Measurements from ENCODE around the gene IL17C. TPM values are rescaled to one million over a fixed set of nuclear protein-coding genes. Genes with fewer than 3 reads are reported as not detected.

IL17C gene
- total and polyA plus RNA-seq, 7 experiments from 2014 or later = 0.37 TPM; not detected in 6

- H3K27ac Mint-ChIP-seq = peak overlapping the region in 1 of 9 donors; percentile 70
- no peaks in the 10 kb centered on the region for H3K9me3 Mint-ChIP-seq
- POLR2A ChIA-PET = interaction anchor here (0.7 to 3.1 kb wide), 6 partner anchors 8 to 64 kb away, joined by 3 to 11 read pairs (median 4); partner anchors contain the start of gene MVD
- CTCF ChIA-PET = no interaction called here
- Histone ChIP-seq H3K27me3 (ENCODE audit: control insufficient read depth in 2 of 2, insufficient read depth in 2 of 2, low read length in 2 of 2) (peaks cover 0 to 6% of the 10 kb centered on the region in 2 donors), H3K27ac (ENCODE audit: low read depth, low read length) (no peak overlapping the region), H3K9me3 (ENCODE audit: control insufficient read depth in 2 of 3, low read length in 3 of 3) (no peaks in the 10 kb centered on the region), H3K36me3 (ENCODE audit: control insufficient read depth in 2 of 3, insufficient read depth in 3 of 3, low read length in 3 of 3) (peaks cover 0 to 26% (median 0%) of the 10 kb centered on the region in 3 experiments), H3K4me3 (ENCODE audit: low read length) (no peak overlapping the region), H3K4me1 (ENCODE audit: control insufficient read depth in 2 of 2, insufficient read depth in 2 of 2, low read length in 2 of 2) (peaks cover 21% of the 10 kb centered on the region in 2 donors)
- intact Hi-C loops (cut with micrococcal nuclease) = no loop called here
- H3K4me3 Mint-ChIP-seq = peak overlapping the region in 5 of 10 donors; percentile 25 to 63 (median 56)
- peaks cover 25 to 49% (median 34%) of the 10 kb centered on the region in 7 donors for H3K4me1 Mint-ChIP-seq
- ATAC-seq = no peak
- H3K27me3 Mint-ChIP-seq = peaks cover 0 to 42% (median 13%) of the 10 kb centered on the region in 5 donors
- H3K36me3 Mint-ChIP-seq = peaks cover 0 to 8% (median 0%) of the 10 kb centered on the region in 5 donors
- DNase-seq = no peak
Measured at GRCh38 chr16:88640498-88641247, 2.3 kb downstream of the IL17C start.

DNA sequence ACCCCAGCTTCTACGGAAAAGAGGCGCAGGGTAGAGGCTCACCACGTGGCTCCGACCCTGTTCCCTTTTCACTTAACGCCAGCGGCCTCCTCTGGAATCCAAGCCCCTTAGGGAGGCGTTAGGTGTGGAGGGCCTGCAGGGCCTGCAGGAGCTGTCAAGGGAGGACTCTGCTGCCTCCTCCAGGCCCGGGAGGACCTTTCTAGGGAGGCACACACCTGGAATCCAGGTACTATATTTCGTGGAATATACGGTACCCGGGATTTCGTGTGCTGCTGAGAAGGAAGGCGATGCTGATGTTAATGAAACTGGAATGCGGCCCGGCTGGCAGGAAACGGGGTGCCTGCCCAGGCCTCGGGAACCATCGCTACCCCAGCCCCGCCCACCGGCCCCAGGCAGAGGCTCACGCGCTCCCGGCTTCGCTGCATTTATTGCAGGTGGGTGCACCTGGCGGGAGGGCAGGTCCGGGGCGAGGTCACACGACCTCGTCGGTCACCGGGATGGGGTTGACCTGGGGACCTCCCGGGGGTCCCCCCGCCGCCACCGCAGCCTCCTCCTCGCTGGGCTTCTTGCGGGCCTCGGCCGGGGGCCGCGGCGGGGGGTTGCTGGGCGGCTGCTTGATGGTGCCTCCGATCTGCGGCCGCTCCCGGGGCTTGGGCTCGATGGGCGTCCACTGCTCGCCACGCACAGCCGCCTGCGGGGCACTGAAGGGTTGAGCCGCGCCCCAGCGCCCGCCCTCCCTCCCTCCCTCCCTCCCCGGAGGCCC is 4.7 kb downstream of the IL17C start:
- H3K4me1 ChIP-seq (ENCODE audit: control insufficient read depth in 2 of 2, insufficient read depth in 2 of 2, low read length in 2 of 2) = peaks cover 17 to 21% of the 10 kb centered on the region in 2 donors
- no peaks in the 10 kb centered on the region for H3K9me3 Mint-ChIP-seq
- H3K4me3 ChIP-seq (ENCODE audit: low read length) = no peak overlapping the region
- no peak overlapping the region for H3K27ac ChIP-seq (ENCODE audit: low read depth, low read length)
- peaks cover 0 to 6% of the 10 kb centered on the region in 2 donors for H3K27me3 ChIP-seq (ENCODE audit: control insufficient read depth in 2 of 2, insufficient read depth in 2 of 2, low read length in 2 of 2)
- H3K4me1 Mint-ChIP-seq = peaks cover 7 to 31% (median 20%) of the 10 kb centered on the region in 7 donors
- no peak overlapping the region for H3K4me3 Mint-ChIP-seq
- no peak for DNase-seq
- POLR2A ChIA-PET = interaction anchor here (1.2 to 2.5 kb wide), 3 partner anchors 9 to 61 kb away, joined by 3 to 8 read pairs (median 4); partner anchors contain the start of gene MVD
- no peaks in the 10 kb centered on the region for H3K9me3 ChIP-seq (ENCODE audit: control insufficient read depth in 2 of 3, low read length in 3 of 3)
- no peak overlapping the region for H3K27ac Mint-ChIP-seq
- peaks cover 0 to 43% (median 0%) of the 10 kb centered on the region in 3 experiments for H3K36me3 ChIP-seq (ENCODE audit: control insufficient read depth in 2 of 3, insufficient read depth in 3 of 3, low read length in 3 of 3)
- CTCF ChIA-PET = no interaction called here
- intact Hi-C loops (cut with micrococcal nuclease) = no loop called here
- H3K27me3 Mint-ChIP-seq = peaks cover 0 to 25% (median 5%) of the 10 kb centered on the region in 5 donors
- ATAC-seq = no peak
- H3K36me3 Mint-ChIP-seq = peaks cover 0 to 8% (median 0%) of the 10 kb centered on the region in 5 donors

DNA sequence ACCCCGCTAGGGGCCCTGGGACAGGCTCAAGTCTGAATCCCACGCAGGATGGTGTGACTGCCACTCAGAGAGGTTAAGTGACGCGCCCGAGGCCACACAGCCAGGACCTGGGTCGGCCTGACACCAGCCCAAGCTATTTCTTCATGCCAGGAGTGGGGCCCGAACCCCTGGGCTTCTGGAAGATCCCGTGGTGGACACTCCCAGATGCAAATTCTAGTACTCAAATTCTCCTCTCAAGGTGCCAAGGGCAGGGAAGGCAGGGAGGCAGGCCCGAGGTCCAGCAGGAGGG is 5.2 kb downstream of the IL17C start:
- ChIA-PET POLR2A (no interaction called here), CTCF (no interaction called here)
- intact Hi-C loops (cut with micrococcal nuclease) = no loop called here
- peaks cover 15 to 16% of the 10 kb centered on the region in 2 donors for H3K4me1 ChIP-seq (ENCODE audit: control insufficient read depth in 2 of 2, insufficient read depth in 2 of 2, low read length in 2 of 2)
- Mint-ChIP-seq H3K9me3 (no peaks in the 10 kb centered on the region), H3K4me1 (peaks cover 6 to 26% (median 14%) of the 10 kb centered on the region in 7 donors), H3K36me3 (peaks cover 0 to 8% (median 0%) of the 10 kb centered on the region in 5 donors), H3K4me3 (no peak overlapping the region), H3K27me3 (peaks cover 0 to 19% (median 5%) of the 10 kb centered on the region in 5 donors), H3K27ac (no peak overlapping the region)
- peaks cover 0 to 46% (median 0%) of the 10 kb centered on the region in 3 experiments for H3K36me3 ChIP-seq (ENCODE audit: control insufficient read depth in 2 of 3, insufficient read depth in 3 of 3, low read length in 3 of 3)
- no peaks in the 10 kb centered on the region for H3K9me3 ChIP-seq (ENCODE audit: control insufficient read depth in 2 of 3, low read length in 3 of 3)
- DNase-seq (no peak), ATAC-seq (no peak)
- no peak overlapping the region for H3K4me3 ChIP-seq (ENCODE audit: low read length)
- no peak overlapping the region for H3K27ac ChIP-seq (ENCODE audit: low read depth, low read length)
- peaks cover 0 to 6% of the 10 kb centered on the region in 2 donors for H3K27me3 ChIP-seq (ENCODE audit: control insufficient read depth in 2 of 2, insufficient read depth in 2 of 2, low read length in 2 of 2)

GRCh38 chr16:88645455-88645854 is 7.1 kb downstream of the IL17C start:
- POLR2A ChIA-PET = no interaction called here
- Mint-ChIP-seq H3K27me3 (peaks cover 0 to 6% (median 0%) of the 10 kb centered on the region in 5 donors), H3K9me3 (no peaks in the 10 kb centered on the region), H3K4me1 (peaks cover 10 to 25% (median 15%) of the 10 kb centered on the region in 7 donors), H3K27ac (peak overlapping the region in 3 of 9 donors; percentile 17 to 31 (median 18)), H3K36me3 (peaks cover 0 to 11% (median 0%) of the 10 kb centered on the region in 5 donors), H3K4me3 (no peak overlapping the region)
- Histone ChIP-seq H3K27me3 (ENCODE audit: control insufficient read depth in 2 of 2, insufficient read depth in 2 of 2, low read length in 2 of 2) (no peaks in the 10 kb centered on the region), H3K36me3 (ENCODE audit: control insufficient read depth in 2 of 3, insufficient read depth in 3 of 3, low read length in 3 of 3) (peaks cover 0 to 53% (median 0%) of the 10 kb centered on the region in 3 experiments), H3K4me3 (ENCODE audit: low read length) (no peak overlapping the region), H3K9me3 (ENCODE audit: control insufficient read depth in 2 of 3, low read length in 3 of 3) (no peaks in the 10 kb centered on the region), H3K27ac (ENCODE audit: low read depth, low read length) (no peak overlapping the region), H3K4me1 (ENCODE audit: control insufficient read depth in 2 of 2, insufficient read depth in 2 of 2, low read length in 2 of 2) (peaks cover 9 to 17% of the 10 kb centered on the region in 2 donors)
- intact Hi-C loops (cut with micrococcal nuclease) = no loop called here
- DNase-seq (no peak), ATAC-seq (no peak)
- CTCF ChIA-PET = no interaction called here

DNA sequence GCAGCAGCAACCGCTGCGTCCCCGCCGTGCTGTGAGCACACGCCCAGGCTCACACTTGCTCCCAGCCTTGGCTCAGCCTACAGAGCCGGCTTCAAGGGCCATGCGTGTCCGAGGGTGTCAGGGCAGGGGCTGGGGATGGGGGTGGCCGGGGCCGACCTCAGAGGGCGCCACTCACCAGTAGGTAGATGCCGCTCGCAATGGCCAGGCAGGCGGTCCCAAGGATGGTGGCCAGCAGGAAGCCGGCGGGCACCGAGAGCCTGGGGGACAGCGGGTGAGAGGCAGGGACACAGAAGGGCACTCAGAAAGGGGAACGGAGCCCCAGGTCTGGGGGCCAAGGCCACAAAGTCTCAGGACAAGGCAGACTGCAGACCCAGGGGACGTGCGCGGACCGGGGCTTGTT is 7.6 kb downstream of the IL17C start:
- Mint-ChIP-seq H3K9me3 (no peaks in the 10 kb centered on the region), H3K4me3 (no peak overlapping the region), H3K36me3 (peaks cover 0 to 11% (median 0%) of the 10 kb centered on the region in 5 donors), H3K27ac (no peak overlapping the region), H3K4me1 (peaks cover 10 to 25% (median 15%) of the 10 kb centered on the region in 7 donors), H3K27me3 (peaks cover 0 to 4% (median 0%) of the 10 kb centered on the region in 5 donors)
- intact Hi-C loops (cut with micrococcal nuclease) = no loop called here
- Histone ChIP-seq H3K9me3 (ENCODE audit: control insufficient read depth in 2 of 3, low read length in 3 of 3) (no peaks in the 10 kb centered on the region), H3K27ac (ENCODE audit: low read depth, low read length) (no peak overlapping the region), H3K4me1 (ENCODE audit: control insufficient read depth in 2 of 2, insufficient read depth in 2 of 2, low read length in 2 of 2) (peaks cover 9 to 17% of the 10 kb centered on the region in 2 donors), H3K4me3 (ENCODE audit: low read length) (no peak overlapping the region), H3K36me3 (ENCODE audit: control insufficient read depth in 2 of 3, insufficient read depth in 3 of 3, low read length in 3 of 3) (peaks cover 0 to 57% (median 0%) of the 10 kb centered on the region in 3 experiments), H3K27me3 (ENCODE audit: control insufficient read depth in 2 of 2, insufficient read depth in 2 of 2, low read length in 2 of 2) (no peaks in the 10 kb centered on the region)
- CTCF ChIA-PET = no interaction called here
- POLR2A ChIA-PET = no interaction called here
- ATAC-seq (no peak), DNase-seq (no peak)

- no peak overlapping the region for H3K27ac Mint-ChIP-seq
- CTCF ChIA-PET = interaction anchor here (0.6 kb wide), 1 partner anchor 1226 kb away, joined by 3 read pairs; no protein-coding TSS in a partner anchor
Measured at GRCh38 chr16:88646345-88647034, 8.1 kb downstream of the IL17C start.

More at GRCh38 chr16:88646345-88647034, 8.1 kb downstream of the IL17C start:
- ATAC-seq = no peak
- Histone ChIP-seq H3K27ac (ENCODE audit: low read depth, low read length) (no peak overlapping the region), H3K9me3 (ENCODE audit: control insufficient read depth in 2 of 3, low read length in 3 of 3) (no peaks in the 10 kb centered on the region), H3K4me3 (ENCODE audit: low read length) (no peak overlapping the region), H3K36me3 (ENCODE audit: control insufficient read depth in 2 of 3, insufficient read depth in 3 of 3, low read length in 3 of 3) (peaks cover 0 to 57% (median 0%) of the 10 kb centered on the region in 3 experiments), H3K4me1 (ENCODE audit: control insufficient read depth in 2 of 2, insufficient read depth in 2 of 2, low read length in 2 of 2) (peaks cover 14 to 21% of the 10 kb centered on the region in 2 donors), H3K27me3 (ENCODE audit: control insufficient read depth in 2 of 2, insufficient read depth in 2 of 2, low read length in 2 of 2) (no peaks in the 10 kb centered on the region)
- no peaks in the 10 kb centered on the region for H3K27me3 Mint-ChIP-seq
- peaks cover 0 to 11% (median 0%) of the 10 kb centered on the region in 5 donors for H3K36me3 Mint-ChIP-seq
- peaks cover 10 to 28% (median 18%) of the 10 kb centered on the region in 7 donors for H3K4me1 Mint-ChIP-seq
- H3K4me3 Mint-ChIP-seq = no peak overlapping the region
- intact Hi-C loops (cut with micrococcal nuclease) = no loop called here
- no peak for DNase-seq
- POLR2A ChIA-PET = interaction anchor here (1.7 kb wide), 1 partner anchor 10 kb away, joined by 5 read pairs; no protein-coding TSS in a partner anchor
- no peaks in the 10 kb centered on the region for H3K9me3 Mint-ChIP-seq
